Measurements from ENCODE around the gene FZD7.

DNA sequence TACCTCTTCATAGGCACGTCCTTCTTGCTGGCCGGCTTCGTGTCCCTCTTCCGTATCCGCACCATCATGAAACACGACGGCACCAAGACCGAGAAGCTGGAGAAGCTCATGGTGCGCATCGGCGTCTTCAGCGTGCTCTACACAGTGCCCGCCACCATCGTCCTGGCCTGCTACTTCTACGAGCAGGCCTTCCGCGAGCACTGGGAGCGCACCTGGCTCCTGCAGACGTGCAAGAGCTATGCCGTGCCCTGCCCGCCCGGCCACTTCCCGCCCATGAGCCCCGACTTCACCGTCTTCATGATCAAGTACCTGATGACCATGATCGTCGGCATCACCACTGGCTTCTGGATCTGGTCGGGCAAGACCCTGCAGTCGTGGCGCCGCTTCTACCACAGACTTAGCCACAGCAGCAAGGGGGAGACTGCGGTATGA, 2.3 kb downstream of the FZD7 start:
- TF ChIP-seq POLR2A (IDR thresholded peaks at IDR 0.05; ENCODE audit: low read length) (no peak), GATA1 (IDR thresholded peaks at IDR 0.05; ENCODE audit: low read depth, low read length) (no peak)

Data from erythroblast (primary cell).